WTC11 (cell line): Measurements from ENCODE around the gene CYP46A1. TPM values are rescaled to one million over a fixed set of nuclear protein-coding genes. Genes with fewer than 3 reads are reported as not detected.

Source experiments
- ATAC-seq: fragments of 200-7000 bp; cut with Tn5 transposase; 2 replicates; pipeline ENCODE4 v1.10.0; 2021; ENCODE audit warnings: mild to moderate bottlenecking, moderate library complexity
- CTCF ChIA-PET: fragments of 300-600 bp; sonication (Branson Sonifier 250); formaldehyde crosslinking; loops from one replicate; lab custom pipeline; 2021; ENCODE audit warnings: antibody characterized with exemption; lab: Charles Lee
- POLR2A ChIA-PET: fragments of 350-600 bp; sonication (Branson Sonifier 250); formaldehyde crosslinking; loops from one replicate; lab custom pipeline; 2021; ENCODE audit warnings: antibody characterized with exemption; lab: Charles Lee
- DNase-seq: peaks from one replicate; pipeline ENCODE4 v3.0.0; 2021; ENCODE audit warnings: low spot score
- H3K27ac Mint-ChIP-seq: 2 replicates; pipeline ENCODE4 v1.8.0; 2021; ENCODE audit warnings: mixed read lengths
- H3K27me3 Mint-ChIP-seq: 2 replicates; pipeline ENCODE4 v1.8.0; 2021; ENCODE audit warnings: low read depth, mild to moderate bottlenecking, moderate library complexity, mixed read lengths
- H3K36me3 Mint-ChIP-seq: 2 replicates; pipeline ENCODE4 v1.8.0; 2021; ENCODE audit warnings: mixed read lengths
- H3K4me1 Mint-ChIP-seq: 2 replicates; pipeline ENCODE4 v1.8.0; 2022; ENCODE audit warnings: mixed read lengths
- H3K4me3 Mint-ChIP-seq: 2 replicates; pipeline ENCODE4 v1.8.0; 2021; ENCODE audit warnings: mild to moderate bottlenecking, moderate library complexity, mixed read lengths
- H3K9me3 Mint-ChIP-seq: 2 replicates; pipeline ENCODE4 v1.8.0; 2021; ENCODE audit warnings: mixed read lengths
- AR ChIP-seq: fragments of 250-450 bp; sonication (Bioruptor Pico); IDR thresholded peaks from 2 replicates; pipeline ENCODE4 v1.9.0; 2021; ENCODE audit warnings: mild to moderate bottlenecking
- CREB1 ChIP-seq: sonication (generic); formaldehyde crosslinking; IDR thresholded peaks from 2 replicates; pipeline ENCODE4 v1.8.0; 2023; ENCODE audit warnings: mild to moderate bottlenecking, missing genetic modification reagents
- FOXP4 ChIP-seq: sonication (generic); formaldehyde crosslinking; IDR thresholded peaks from 2 replicates; pipeline ENCODE4 v1.8.0; 2022; ENCODE audit warnings: mild to moderate bottlenecking, missing genetic modification reagents
- GRHL2 ChIP-seq: fragments of 250-450 bp; sonication (Bioruptor Pico); IDR thresholded peaks from 2 replicates; pipeline ENCODE4 v1.8.0; 2022; ENCODE audit warnings: mild to moderate bottlenecking, moderate library complexity; ENCODE audit not compliant: insufficient replicate concordance, severe bottlenecking
- HMGXB4 ChIP-seq: sonication (generic); formaldehyde crosslinking; IDR thresholded peaks from 2 replicates; pipeline ENCODE4 v1.8.1; 2023; ENCODE audit warnings: mild to moderate bottlenecking, moderate library complexity, missing genetic modification reagents
- RELA ChIP-seq: sonication (generic); formaldehyde crosslinking; IDR thresholded peaks from 2 replicates; pipeline ENCODE4 v1.8.1; 2022; ENCODE audit warnings: missing genetic modification reagents, mild to moderate bottlenecking, borderline replicate concordance
- SMAD4 ChIP-seq: sonication (generic); formaldehyde crosslinking; IDR thresholded peaks from 2 replicates; pipeline ENCODE4 v1.8.0; 2022; ENCODE audit warnings: mild to moderate bottlenecking, missing genetic modification reagents
- ZBTB21 ChIP-seq: sonication (generic); formaldehyde crosslinking; IDR thresholded peaks from 2 replicates; pipeline ENCODE4 v1.8.1; 2023; ENCODE audit warnings: mild to moderate bottlenecking, missing genetic modification reagents, borderline replicate concordance
- ZNF317 ChIP-seq: sonication (generic); formaldehyde crosslinking; IDR thresholded peaks from 2 replicates; pipeline ENCODE4 v1.8.1; 2023; ENCODE audit warnings: low read depth, mild to moderate bottlenecking, moderate library complexity, missing genetic modification reagents, borderline replicate concordance
- ZNF416 ChIP-seq: fragments of 250-450 bp; sonication (Bioruptor Pico); IDR thresholded peaks from 2 replicates; pipeline ENCODE4 v1.9.0; 2021; ENCODE audit warnings: mild to moderate bottlenecking, inconsistent platforms
- total RNA-seq: library from RNA; stranded (reverse); gene quantifications from 3 replicates; pipeline ENCODE4 v1.2.3, GENCODE V29; 2021
- TF ChIP-seq, protein P1 (sequence below): sonication (generic); formaldehyde crosslinking; IDR thresholded peaks from 2 replicates; pipeline ENCODE4 v1.8.1; 2023; ENCODE audit warnings: mild to moderate bottlenecking, missing genetic modification reagents
- TF ChIP-seq, protein P2 (sequence below): sonication (generic); formaldehyde crosslinking; IDR thresholded peaks from 2 replicates; pipeline ENCODE4 v1.8.0; 2023; ENCODE audit warnings: missing genetic modification reagents, mild to moderate bottlenecking, borderline replicate concordance
- TF ChIP-seq, protein P3 (sequence below): sonication (generic); formaldehyde crosslinking; IDR thresholded peaks from 2 replicates; pipeline ENCODE4 v1.8.1; 2023; ENCODE audit warnings: mild to moderate bottlenecking, missing genetic modification reagents

Gene CYP46A1
- total RNA-seq, 1 experiment from 2014 or later, result 0.77 TPM

GRCh38 chr14:99667821-99668220 lies 16.3 kb upstream of the CYP46A1 start:
- peaks cover 3% of the 10 kb centered on the region; the same call in 1 of the 2 replicates for H3K27me3 Mint-ChIP-seq
- no peak overlapping the region for H3K4me3 Mint-ChIP-seq
- H3K27ac Mint-ChIP-seq, result no peak overlapping the region
- DNase-seq (no peak), ATAC-seq (no peak)
- H3K4me1 Mint-ChIP-seq, result peaks cover 58% of the 10 kb centered on the region
- ChIA-PET POLR2A (no interaction called here), CTCF (interaction anchor here (0.8 to 3.4 kb wide), 7 partner anchors 9 to 440 kb away, joined by 3 to 13 read pairs (median 4); partner anchors contain the start of gene CYP46A1)
- no peak for TF ChIP-seq FOXP4
- TF ChIP-seq AR, result no peak
- no peak for TF ChIP-seq ZBTB21 (CRISPR knock-in tag)
- TF ChIP-seq ZNF317, result no peak
- 0 out of 2 replicates have a peak, but pooled peaks have one; percentile 25 for TF ChIP-seq RELA
- no peaks in the 10 kb centered on the region for H3K36me3 Mint-ChIP-seq
- H3K9me3 Mint-ChIP-seq, result no peaks in the 10 kb centered on the region

GRCh38 chr14:99668307-99669295 lies 15.5 kb upstream of the CYP46A1 start:
- Mint-ChIP-seq H3K36me3 (no peaks in the 10 kb centered on the region), H3K4me3 (no peak overlapping the region), H3K9me3 (no peaks in the 10 kb centered on the region), H3K4me1 (peaks cover 55% of the 10 kb centered on the region), H3K27ac (no peak overlapping the region), H3K27me3 (peaks cover 3% of the 10 kb centered on the region; the same call in 1 of the 2 replicates)
- ChIA-PET POLR2A (no interaction called here), CTCF (interaction anchor here (0.7 to 3.4 kb wide), 12 partner anchors 10 to 440 kb away, joined by 3 to 13 read pairs (median 4); partner anchors contain the start of gene CYP46A1)
- no peak for ATAC-seq
- DNase-seq, result no peak
- TF ChIP-seq, protein P1, sequence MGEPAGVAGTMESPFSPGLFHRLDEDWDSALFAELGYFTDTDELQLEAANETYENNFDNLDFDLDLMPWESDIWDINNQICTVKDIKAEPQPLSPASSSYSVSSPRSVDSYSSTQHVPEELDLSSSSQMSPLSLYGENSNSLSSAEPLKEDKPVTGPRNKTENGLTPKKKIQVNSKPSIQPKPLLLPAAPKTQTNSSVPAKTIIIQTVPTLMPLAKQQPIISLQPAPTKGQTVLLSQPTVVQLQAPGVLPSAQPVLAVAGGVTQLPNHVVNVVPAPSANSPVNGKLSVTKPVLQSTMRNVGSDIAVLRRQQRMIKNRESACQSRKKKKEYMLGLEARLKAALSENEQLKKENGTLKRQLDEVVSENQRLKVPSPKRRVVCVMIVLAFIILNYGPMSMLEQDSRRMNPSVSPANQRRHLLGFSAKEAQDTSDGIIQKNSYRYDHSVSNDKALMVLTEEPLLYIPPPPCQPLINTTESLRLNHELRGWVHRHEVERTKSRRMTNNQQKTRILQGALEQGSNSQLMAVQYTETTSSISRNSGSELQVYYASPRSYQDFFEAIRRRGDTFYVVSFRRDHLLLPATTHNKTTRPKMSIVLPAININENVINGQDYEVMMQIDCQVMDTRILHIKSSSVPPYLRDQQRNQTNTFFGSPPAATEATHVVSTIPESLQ (CRISPR knock-in tag), result no peak
- no peak for TF ChIP-seq GRHL2 (CRISPR knock-in tag)
- TF ChIP-seq CREB1 (CRISPR knock-in tag), result no peak
- TF ChIP-seq, protein P2, sequence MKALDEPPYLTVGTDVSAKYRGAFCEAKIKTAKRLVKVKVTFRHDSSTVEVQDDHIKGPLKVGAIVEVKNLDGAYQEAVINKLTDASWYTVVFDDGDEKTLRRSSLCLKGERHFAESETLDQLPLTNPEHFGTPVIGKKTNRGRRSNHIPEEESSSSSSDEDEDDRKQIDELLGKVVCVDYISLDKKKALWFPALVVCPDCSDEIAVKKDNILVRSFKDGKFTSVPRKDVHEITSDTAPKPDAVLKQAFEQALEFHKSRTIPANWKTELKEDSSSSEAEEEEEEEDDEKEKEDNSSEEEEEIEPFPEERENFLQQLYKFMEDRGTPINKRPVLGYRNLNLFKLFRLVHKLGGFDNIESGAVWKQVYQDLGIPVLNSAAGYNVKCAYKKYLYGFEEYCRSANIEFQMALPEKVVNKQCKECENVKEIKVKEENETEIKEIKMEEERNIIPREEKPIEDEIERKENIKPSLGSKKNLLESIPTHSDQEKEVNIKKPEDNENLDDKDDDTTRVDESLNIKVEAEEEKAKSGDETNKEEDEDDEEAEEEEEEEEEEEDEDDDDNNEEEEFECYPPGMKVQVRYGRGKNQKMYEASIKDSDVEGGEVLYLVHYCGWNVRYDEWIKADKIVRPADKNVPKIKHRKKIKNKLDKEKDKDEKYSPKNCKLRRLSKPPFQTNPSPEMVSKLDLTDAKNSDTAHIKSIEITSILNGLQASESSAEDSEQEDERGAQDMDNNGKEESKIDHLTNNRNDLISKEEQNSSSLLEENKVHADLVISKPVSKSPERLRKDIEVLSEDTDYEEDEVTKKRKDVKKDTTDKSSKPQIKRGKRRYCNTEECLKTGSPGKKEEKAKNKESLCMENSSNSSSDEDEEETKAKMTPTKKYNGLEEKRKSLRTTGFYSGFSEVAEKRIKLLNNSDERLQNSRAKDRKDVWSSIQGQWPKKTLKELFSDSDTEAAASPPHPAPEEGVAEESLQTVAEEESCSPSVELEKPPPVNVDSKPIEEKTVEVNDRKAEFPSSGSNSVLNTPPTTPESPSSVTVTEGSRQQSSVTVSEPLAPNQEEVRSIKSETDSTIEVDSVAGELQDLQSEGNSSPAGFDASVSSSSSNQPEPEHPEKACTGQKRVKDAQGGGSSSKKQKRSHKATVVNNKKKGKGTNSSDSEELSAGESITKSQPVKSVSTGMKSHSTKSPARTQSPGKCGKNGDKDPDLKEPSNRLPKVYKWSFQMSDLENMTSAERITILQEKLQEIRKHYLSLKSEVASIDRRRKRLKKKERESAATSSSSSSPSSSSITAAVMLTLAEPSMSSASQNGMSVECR (CRISPR knock-in tag), result no peak
- no peak for TF ChIP-seq ZBTB21 (CRISPR knock-in tag)
- no peak for TF ChIP-seq SMAD4
- TF ChIP-seq, protein P3, sequence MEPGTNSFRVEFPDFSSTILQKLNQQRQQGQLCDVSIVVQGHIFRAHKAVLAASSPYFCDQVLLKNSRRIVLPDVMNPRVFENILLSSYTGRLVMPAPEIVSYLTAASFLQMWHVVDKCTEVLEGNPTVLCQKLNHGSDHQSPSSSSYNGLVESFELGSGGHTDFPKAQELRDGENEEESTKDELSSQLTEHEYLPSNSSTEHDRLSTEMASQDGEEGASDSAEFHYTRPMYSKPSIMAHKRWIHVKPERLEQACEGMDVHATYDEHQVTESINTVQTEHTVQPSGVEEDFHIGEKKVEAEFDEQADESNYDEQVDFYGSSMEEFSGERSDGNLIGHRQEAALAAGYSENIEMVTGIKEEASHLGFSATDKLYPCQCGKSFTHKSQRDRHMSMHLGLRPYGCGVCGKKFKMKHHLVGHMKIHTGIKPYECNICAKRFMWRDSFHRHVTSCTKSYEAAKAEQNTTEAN, result no peak
- no peak for TF ChIP-seq ZNF416 (CRISPR knock-in tag)
- no peak for TF ChIP-seq HMGXB4 (CRISPR knock-in tag)
